ENCODE data around the gene CCDC85B. TPM values are rescaled to one million over a fixed set of nuclear protein-coding genes. Genes with fewer than 3 reads are reported as not detected.

The CCDC85B gene
- total RNA-seq, 2 experiments from 2014 or later, result 77.7 to 81.8 TPM

GRCh38 chr11:65873318-65874156, 16.9 kb upstream of the CCDC85B start:
- CTCF ChIA-PET, result interaction anchor here (0.6 to 9.7 kb wide), 3 partner anchors 13 to 141 kb away, joined by 3 to 98 read pairs (median 27); partner anchors contain the start of genes CCDC85B, FIBP and MUS81

GRCh38 chr11:65879617-65880016, 10.9 kb upstream of the CCDC85B start, which contains the start of gene CTSW:
TSS of gene CTSW (plus strand) at chr11:65879837. CDS start at chr11:65879855, 18 bp downstream.
- ChIA-PET POLR2A (interaction anchor here (0.7 to 1.3 kb wide), 2 partner anchors 8 to 239 kb away, joined by 4 read pairs; partner anchors contain the start of gene FIBP), CTCF (interaction anchor here (1.2 to 9.7 kb wide), 3 partner anchors 8 to 109 kb away, joined by 3 to 98 read pairs (median 4); partner anchors contain the start of genes CCDC85B and FIBP)

More at GRCh38 chr11:65873318-65874156, 16.9 kb upstream of the CCDC85B start:
- POLR2A ChIA-PET, result interaction anchor here (1.1 to 1.9 kb wide), 4 partner anchors 15 to 28 kb away, joined by 3 to 15 read pairs (median 4); partner anchors contain the start of genes CCDC85B and CFL1

- POLR2A ChIA-PET, result interaction anchor here (0.7 kb wide), 2 partner anchors 240 to 265 kb away, joined by 4 read pairs; partner anchors contain the start of gene PCNX3
- CTCF ChIA-PET, result interaction anchor here (1.2 to 9.7 kb wide), 2 partner anchors 8 to 20 kb away, joined by 3 to 98 read pairs; partner anchors contain the start of genes CCDC85B and FIBP
Observed at GRCh38 chr11:65880027-65880426, 10.4 kb upstream of the CCDC85B start.

GRCh38 chr11:65880844-65881421, 9.5 kb upstream of the CCDC85B start:
- ChIA-PET CTCF (interaction anchor here (1.2 to 9.7 kb wide), 2 partner anchors 7 to 21 kb away, joined by 3 to 98 read pairs; partner anchors contain the start of genes CCDC85B and FIBP), POLR2A (interaction anchor here (0.7 kb wide), 1 partner anchor 266 kb away, joined by 4 read pairs; the partner anchor contains the start of gene PCNX3)

- ChIA-PET CTCF (interaction anchor here (9.7 to 12.8 kb wide), 2 partner anchors 6 to 23 kb away, joined by 98 to 163 read pairs; partner anchors contain the start of genes CCDC85B, CFL1, FIBP and MUS81), POLR2A (interaction anchor here (0.5 to 0.7 kb wide), 2 partner anchors 13 to 37 kb away, joined by 3 read pairs; no protein-coding TSS in a partner anchor)
Observed at GRCh38 chr11:65882120-65883057, 8.1 kb upstream of the CCDC85B start.

- CTCF ChIA-PET, result interaction anchor here (1.6 to 12.8 kb wide), 6 partner anchors 6 to 102 kb away, joined by 7 to 163 read pairs (median 67); partner anchors contain the start of genes CFL1, CTSW, FOSL1 and MUS81
- POLR2A ChIA-PET, result interaction anchor here (1.0 to 2.0 kb wide), 2 partner anchors 22 to 24 kb away, joined by 3 to 8 read pairs; no protein-coding TSS in a partner anchor
Observed at GRCh38 chr11:65883058-65883761, 7.3 kb upstream of the CCDC85B start.

- CTCF ChIA-PET, result interaction anchor here (0.7 to 12.8 kb wide), 34 partner anchors 6 to 266 kb away, joined by 3 to 163 read pairs (median 6); partner anchors contain the start of genes CFL1, CTSW, FOSL1 and KAT5
- POLR2A ChIA-PET, result interaction anchor here (1.0 to 2.7 kb wide), 5 partner anchors 14 to 34 kb away, joined by 3 to 25 read pairs (median 7); no protein-coding TSS in a partner anchor
Observed at GRCh38 chr11:65883786-65884715, 6.4 kb upstream of the CCDC85B start.

GRCh38 chr11:65884716-65885092, 5.8 kb upstream of the CCDC85B start:
- ChIA-PET POLR2A (interaction anchor here (0.5 to 2.7 kb wide), 6 partner anchors 14 to 37 kb away, joined by 3 to 25 read pairs (median 8); no protein-coding TSS in a partner anchor), CTCF (interaction anchor here (0.7 to 12.8 kb wide), 37 partner anchors 7 to 345 kb away, joined by 3 to 163 read pairs (median 5); partner anchors contain the start of genes CFL1, CTSW, FOSL1 and KAT5)

GRCh38 chr11:65885231-65885630, 5.2 kb upstream of the CCDC85B start:
- POLR2A ChIA-PET, result interaction anchor here (0.5 to 2.7 kb wide), 6 partner anchors 13 to 36 kb away, joined by 3 to 25 read pairs (median 8); no protein-coding TSS in a partner anchor
- CTCF ChIA-PET, result interaction anchor here (0.6 to 12.8 kb wide), 31 partner anchors 8 to 345 kb away, joined by 3 to 163 read pairs (median 6); partner anchors contain the start of genes CFL1, CTSW, FOSL1 and KAT5

GRCh38 chr11:65885808-65886536, 4.5 kb upstream of the CCDC85B start:
- POLR2A ChIA-PET, result interaction anchor here (0.9 to 2.7 kb wide), 2 partner anchors 12 to 16 kb away, joined by 13 to 25 read pairs; no protein-coding TSS in a partner anchor
- CTCF ChIA-PET, result interaction anchor here (0.6 to 12.8 kb wide), 21 partner anchors 8 to 346 kb away, joined by 3 to 163 read pairs (median 10); partner anchors contain the start of genes CFL1, CTSW, FOSL1 and KAT5

GRCh38 chr11:65886826-65887722, 3.4 kb upstream of the CCDC85B start:
- CTCF ChIA-PET, result interaction anchor here (0.6 to 12.8 kb wide), 15 partner anchors 9 to 175 kb away, joined by 3 to 163 read pairs (median 5); partner anchors contain the start of genes C11orf68, CFL1, CTSW and FOSL1
- POLR2A ChIA-PET, result interaction anchor here (0.9 kb wide), 1 partner anchor 13 kb away, joined by 4 read pairs; the partner anchor contains the start of gene FOSL1

GRCh38 chr11:65887723-65888162, 2.7 kb upstream of the CCDC85B start:
- POLR2A ChIA-PET, result interaction anchor here (0.6 to 4.7 kb wide), 10 partner anchors 9 to 316 kb away, joined by 3 to 67 read pairs (median 4); partner anchors contain the start of genes CFL1, FOSL1 and MUS81
- CTCF ChIA-PET, result interaction anchor here (0.6 to 12.8 kb wide), 27 partner anchors 10 to 1602 kb away, joined by 3 to 163 read pairs (median 4); partner anchors contain the start of genes C11orf68, CFL1, CTSW and FOSL1

- ChIA-PET CTCF (interaction anchor here (0.6 to 12.8 kb wide), 33 partner anchors 11 to 1601 kb away, joined by 3 to 163 read pairs (median 3); partner anchors contain the start of genes C11orf68, CFL1, CTSW and FOSL1), POLR2A (interaction anchor here (0.6 to 4.7 kb wide), 11 partner anchors 9 to 317 kb away, joined by 3 to 67 read pairs (median 4); partner anchors contain the start of genes CFL1, FOSL1 and MUS81)
Observed at GRCh38 chr11:65888163-65888814, 2.2 kb upstream of the CCDC85B start, which contains the start of gene FIBP. TSS of gene FIBP (minus strand) at chr11:65888471. CDS start at chr11:65888418, 53 bp downstream.
